Measurements from ENCODE around the gene NFATC1. TPM values are rescaled to one million over a fixed set of nuclear protein-coding genes. Genes with fewer than 3 reads are reported as not detected.
A peak's percentile ranks its signal among the peaks of the same experiment; 100 is the strongest.

NFATC1 gene
- total RNA-seq, 4 donors from 2014 or later = 13.1 to 21.3 (median 16.2) TPM

GRCh38 chr18:79452190-79452990 is 56.7 kb downstream of the NFATC1 start:
- 60 to 98% methylated on average over 1 to 5 of the region's 26 CpGs for WGBS, 2 donors (ENCODE audit: low coverage in 1 of 2)
- Histone ChIP-seq H3K4me3 (no peak overlapping the region), H3K27ac (no peak overlapping the region), H3K27me3 (no peaks in the 10 kb centered on the region), H3K36me3 (peaks cover 0 to 92% of the 10 kb centered on the region in 2 donors), H3K9me3 (no peaks in the 10 kb centered on the region), H3K4me1 (peaks cover 0 to 17% (median 3%) of the 10 kb centered on the region in 3 donors)
- ATAC-seq = no peak
- no peak for TF ChIP-seq EP300 (IDR thresholded peaks at IDR 0.05)
- TF ChIP-seq, protein P1, sequence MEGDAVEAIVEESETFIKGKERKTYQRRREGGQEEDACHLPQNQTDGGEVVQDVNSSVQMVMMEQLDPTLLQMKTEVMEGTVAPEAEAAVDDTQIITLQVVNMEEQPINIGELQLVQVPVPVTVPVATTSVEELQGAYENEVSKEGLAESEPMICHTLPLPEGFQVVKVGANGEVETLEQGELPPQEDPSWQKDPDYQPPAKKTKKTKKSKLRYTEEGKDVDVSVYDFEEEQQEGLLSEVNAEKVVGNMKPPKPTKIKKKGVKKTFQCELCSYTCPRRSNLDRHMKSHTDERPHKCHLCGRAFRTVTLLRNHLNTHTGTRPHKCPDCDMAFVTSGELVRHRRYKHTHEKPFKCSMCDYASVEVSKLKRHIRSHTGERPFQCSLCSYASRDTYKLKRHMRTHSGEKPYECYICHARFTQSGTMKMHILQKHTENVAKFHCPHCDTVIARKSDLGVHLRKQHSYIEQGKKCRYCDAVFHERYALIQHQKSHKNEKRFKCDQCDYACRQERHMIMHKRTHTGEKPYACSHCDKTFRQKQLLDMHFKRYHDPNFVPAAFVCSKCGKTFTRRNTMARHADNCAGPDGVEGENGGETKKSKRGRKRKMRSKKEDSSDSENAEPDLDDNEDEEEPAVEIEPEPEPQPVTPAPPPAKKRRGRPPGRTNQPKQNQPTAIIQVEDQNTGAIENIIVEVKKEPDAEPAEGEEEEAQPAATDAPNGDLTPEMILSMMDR (IDR thresholded peaks at IDR 0.05) = peak in 1 of 4 experiments; percentile 1

DNA sequence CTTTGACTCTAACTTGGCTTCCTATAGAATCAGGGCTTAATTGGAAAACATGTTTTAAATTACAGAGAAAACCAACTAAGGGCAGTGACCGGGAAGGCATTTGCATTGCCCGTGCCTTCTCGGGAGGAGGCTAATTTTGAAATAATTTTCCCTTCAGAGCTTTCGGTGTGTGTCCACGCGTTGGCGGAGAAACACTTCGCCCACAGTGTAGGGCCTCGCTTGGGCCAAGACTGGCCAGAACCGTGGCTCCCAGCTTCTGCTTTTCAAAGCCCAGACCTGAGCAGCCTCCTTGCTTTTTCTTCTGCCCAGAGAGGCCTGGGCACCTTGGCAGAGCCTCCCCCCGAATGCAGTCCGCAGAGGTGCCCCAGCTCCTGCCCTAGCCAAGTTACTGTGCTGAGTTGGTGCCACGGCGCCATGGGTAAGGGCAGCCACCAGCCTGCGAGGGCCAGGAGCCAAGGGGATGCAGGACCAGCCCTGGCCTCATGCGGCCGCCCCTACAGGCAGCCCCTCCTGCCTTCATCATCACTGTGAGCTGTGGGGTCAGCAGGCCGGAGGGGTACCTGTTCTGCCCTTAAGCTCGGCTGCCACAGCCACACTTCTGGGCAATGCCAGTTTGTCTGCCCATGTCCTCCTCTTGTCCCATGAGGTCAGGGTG is 57.4 kb downstream of the NFATC1 start:
- H3K4me3 ChIP-seq = no peak overlapping the region
- no peaks in the 10 kb centered on the region for H3K9me3 ChIP-seq
- TF ChIP-seq, protein P1 (IDR thresholded peaks at IDR 0.05) = no peak
- TF ChIP-seq POLR2AphosphoS5 (IDR thresholded peaks at IDR 0.05) (no peak), EP300 (IDR thresholded peaks at IDR 0.05) (no peak), POLR2A (IDR thresholded peaks at IDR 0.05) (no peak)
- no peaks in the 10 kb centered on the region for H3K27me3 ChIP-seq
- H3K36me3 ChIP-seq = peaks cover 0 to 88% of the 10 kb centered on the region in 2 donors
- peaks cover 0 to 23% (median 8%) of the 10 kb centered on the region in 3 donors for H3K4me1 ChIP-seq
- 83 to 100% methylated on average over 1 to 3 of the region's 19 CpGs for WGBS, 2 donors (ENCODE audit: low coverage in 1 of 2)
- no peak for ATAC-seq
- peak overlapping the region in 3 of 4 donors; percentile 19 to 65 (median 53) for H3K27ac ChIP-seq

GRCh38 chr18:79453816-79454735 is 58.3 kb downstream of the NFATC1 start:
- Histone ChIP-seq H3K4me1 (peaks cover 0 to 33% (median 17%) of the 10 kb centered on the region in 3 donors), H3K9me3 (no peaks in the 10 kb centered on the region), H3K4me3 (no peak overlapping the region), H3K36me3 (peaks cover 0 to 80% of the 10 kb centered on the region in 2 donors), H3K27ac (peak overlapping the region in 3 of 4 donors; percentile 19 to 65 (median 53)), H3K27me3 (no peaks in the 10 kb centered on the region)
- TF ChIP-seq EP300 (IDR thresholded peaks at IDR 0.05) = no peak
- TF ChIP-seq, protein P1 (IDR thresholded peaks at IDR 0.05) = no peak
- TF ChIP-seq POLR2AphosphoS5 (IDR thresholded peaks at IDR 0.05) = no peak
- TF ChIP-seq POLR2A (IDR thresholded peaks at IDR 0.05) = no peak
- 49 to 62% methylated on average over 8 to 9 of the region's 32 CpGs for WGBS, 2 donors (ENCODE audit: low coverage in 1 of 2)
- ATAC-seq = peak; percentile 50

- Histone ChIP-seq H3K27me3 (no peaks in the 10 kb centered on the region), H3K4me3 (no peak overlapping the region), H3K27ac (no peak overlapping the region), H3K9me3 (no peaks in the 10 kb centered on the region), H3K4me1 (peaks cover 0 to 40% (median 19%) of the 10 kb centered on the region in 3 donors), H3K36me3 (peaks cover 0 to 71% of the 10 kb centered on the region in 2 donors)
- WGBS, 2 donors (ENCODE audit: low coverage in 1 of 2) = 100% methylated on average over 3 of the region's 26 CpGs; no CpG with 5 or more reads in 1 of the 2 donors
- no peak for ATAC-seq
- TF ChIP-seq, protein P1 (IDR thresholded peaks at IDR 0.05) = no peak
- TF ChIP-seq POLR2AphosphoS5 (IDR thresholded peaks at IDR 0.05) (no peak), EP300 (IDR thresholded peaks at IDR 0.05) (no peak), POLR2A (IDR thresholded peaks at IDR 0.05) (no peak)
Observed at GRCh38 chr18:79455261-79455660, 59.5 kb downstream of the NFATC1 start.
